ENCODE measurements around the gene CLTA. TPM values are rescaled to one million over a fixed set of nuclear protein-coding genes. Genes with fewer than 3 reads are reported as not detected.
"Not testable (repeated sequence)": the region's sequence is repeated elsewhere in the genome, so short reads cannot be mapped to it uniquely, and the experiment has no call there.

The CLTA gene
- polyA plus RNA-seq, 1 experiment = 197 TPM

DNA sequence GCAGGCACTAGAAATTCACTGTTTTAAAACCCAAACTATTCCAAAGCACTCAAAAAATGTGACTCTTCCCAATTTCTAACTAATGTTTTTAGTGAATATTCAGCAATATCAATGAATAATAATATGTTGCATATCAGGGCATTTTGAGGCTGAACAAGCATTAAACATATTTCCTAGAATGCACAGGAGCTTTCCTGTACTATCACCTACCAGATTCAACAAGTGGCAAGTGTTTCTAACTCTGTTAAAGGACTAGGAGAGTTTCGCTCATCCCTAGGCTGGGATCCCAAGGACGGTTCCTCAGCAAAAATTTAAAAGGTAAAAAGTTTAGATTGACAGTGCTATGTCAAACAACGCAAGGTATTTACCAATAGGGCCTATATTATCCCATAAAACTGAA lies 46.5 kb downstream of the CLTA start:
- Histone ChIP-seq H3K4me3 (ENCODE audit: low read depth, low read length) (no peak overlapping the region), H3K27me3 (ENCODE audit: control insufficient read depth, insufficient read depth, low read length) (no peaks in the 10 kb centered on the region), H3K36me3 (ENCODE audit: control insufficient read depth, insufficient read depth, low read length) (peaks cover 3% of the 10 kb centered on the region; the same call in 1 of the 2 replicates)
- ChIA-PET POLR2A (no interaction called here), CTCF (interaction anchor here (0.6 kb wide), 1 partner anchor 38 kb away, joined by 4 read pairs; no protein-coding TSS in a partner anchor)
- TF ChIP-seq CTCF (IDR thresholded peaks at IDR 0.05; ENCODE audit: insufficient read depth, low read depth, low read length) = no peak
- no peak for DNase-seq (ENCODE audit: low read depth)

DNA sequence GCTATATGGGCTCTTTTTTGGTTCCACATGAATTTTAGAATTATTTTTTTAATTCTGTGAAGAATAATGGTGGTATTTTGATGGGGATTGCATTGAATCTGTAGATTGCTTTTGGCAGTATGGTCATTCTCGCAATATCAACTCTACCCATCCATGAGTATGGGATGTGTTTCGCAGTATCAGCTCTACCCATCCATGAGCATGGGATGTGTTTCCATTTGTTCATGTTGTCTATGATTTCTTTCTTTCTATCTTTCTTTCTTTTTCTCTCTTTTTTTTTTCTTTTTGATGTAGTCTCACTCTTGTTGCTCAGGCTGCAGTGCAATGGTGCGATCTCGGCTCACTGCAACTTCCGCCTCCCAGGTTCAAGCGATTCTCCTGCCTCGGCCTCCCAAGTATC lies 48.5 kb downstream of the CLTA start:
- CTCF ChIA-PET; POLR2A ChIA-PET; DNase-seq (ENCODE audit: low read depth): not testable (repeated sequence)

DNA sequence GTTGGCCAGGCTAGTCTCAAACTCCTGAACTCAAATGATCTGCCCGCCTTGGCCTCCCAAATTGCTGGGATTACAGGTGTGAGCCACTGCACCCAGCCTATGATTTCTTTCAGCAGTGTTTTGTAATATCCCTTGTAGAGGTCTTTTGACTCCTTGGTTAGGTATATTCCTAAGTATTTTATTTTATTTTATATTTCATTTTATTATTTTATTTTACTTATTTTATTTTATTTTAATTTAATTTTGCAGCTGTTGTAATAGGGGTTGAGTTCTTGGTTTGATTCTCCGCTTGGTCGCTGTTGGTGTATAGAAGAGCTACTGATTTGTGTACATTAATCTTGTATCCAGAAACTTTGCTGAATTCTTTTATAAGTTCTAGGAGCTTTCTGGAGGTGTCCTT lies 49.0 kb downstream of the CLTA start:
- POLR2A ChIA-PET; H3K27me3 ChIP-seq (ENCODE audit: control insufficient read depth, insufficient read depth, low read length); H3K4me3 ChIP-seq (ENCODE audit: low read depth, low read length); DNase-seq (ENCODE audit: low read depth); H3K36me3 ChIP-seq (ENCODE audit: control insufficient read depth, insufficient read depth, low read length): not testable (repeated sequence)
- CTCF ChIA-PET = interaction anchor here (0.6 kb wide), 1 partner anchor 83 kb away, joined by 4 read pairs; no protein-coding TSS in a partner anchor

More for the DNA sequence above, 48.5 kb downstream of the CLTA start:
- H3K27me3 ChIP-seq (ENCODE audit: control insufficient read depth, insufficient read depth, low read length); H3K36me3 ChIP-seq (ENCODE audit: control insufficient read depth, insufficient read depth, low read length); H3K4me3 ChIP-seq (ENCODE audit: low read depth, low read length): not testable (repeated sequence)

- POLR2A ChIA-PET = no interaction called here
- Histone ChIP-seq H3K36me3 (ENCODE audit: control insufficient read depth, insufficient read depth, low read length) (peaks cover 4% of the 10 kb centered on the region), H3K4me3 (ENCODE audit: low read depth, low read length) (no peak overlapping the region), H3K27me3 (ENCODE audit: control insufficient read depth, insufficient read depth, low read length) (no peaks in the 10 kb centered on the region)
- TF ChIP-seq CTCF (IDR thresholded peaks at IDR 0.05; ENCODE audit: insufficient read depth, low read depth, low read length) = no peak
- no peak for DNase-seq (ENCODE audit: low read depth)
- CTCF ChIA-PET = interaction anchor here (0.6 to 1.0 kb wide), 2 partner anchors 12 to 161 kb away, joined by 3 read pairs; partner anchors contain the start of gene GNE
These were observed 55.2 kb downstream of the CLTA start for GRCh38 chr9:36245906-36246305.

- no peak for DNase-seq (ENCODE audit: low read depth)
- POLR2A ChIA-PET = no interaction called here
- CTCF ChIA-PET = interaction anchor here (9.8 kb wide), 1 partner anchor 80 kb away, joined by 94 read pairs; no protein-coding TSS in a partner anchor
- no peak overlapping the region for H3K4me3 ChIP-seq (ENCODE audit: low read depth, low read length)
- peaks cover 4% of the 10 kb centered on the region for H3K36me3 ChIP-seq (ENCODE audit: control insufficient read depth, insufficient read depth, low read length)
- TF ChIP-seq CTCF (IDR thresholded peaks at IDR 0.05; ENCODE audit: insufficient read depth, low read depth, low read length) = no peak
- H3K27me3 ChIP-seq (ENCODE audit: control insufficient read depth, insufficient read depth, low read length) = no peaks in the 10 kb centered on the region
These were observed 56.6 kb downstream of the CLTA start for GRCh38 chr9:36247356-36247755.

DNA sequence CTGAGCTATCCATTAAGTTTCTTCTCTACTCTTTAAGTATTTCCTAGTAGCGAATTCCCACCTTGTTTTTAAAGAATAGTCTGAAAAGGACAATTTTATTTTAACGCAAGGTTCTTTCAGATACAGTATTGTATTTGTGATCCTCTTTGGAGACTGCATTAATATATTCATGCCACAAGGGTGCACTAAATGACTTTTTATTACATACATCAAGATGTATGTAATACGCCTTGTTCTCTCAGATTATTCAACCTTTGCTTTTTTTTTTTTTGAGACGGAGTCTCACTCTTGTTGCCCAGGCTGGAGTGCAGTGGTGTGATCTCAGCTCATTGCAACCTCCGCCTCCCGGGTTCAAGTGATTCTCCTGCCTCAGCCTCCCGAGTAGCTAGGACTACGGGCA lies 57.3 kb downstream of the CLTA start:
- CTCF ChIA-PET = interaction anchor here (0.6 to 9.8 kb wide), 5 partner anchors 11 to 114 kb away, joined by 3 to 94 read pairs (median 3); partner anchors contain the start of gene GNE
- TF ChIP-seq CTCF (IDR thresholded peaks at IDR 0.05; ENCODE audit: insufficient read depth, low read depth, low read length) = 0 out of 2 replicates have a peak, but pooled peaks have one; percentile 8
- H3K27me3 ChIP-seq (ENCODE audit: control insufficient read depth, insufficient read depth, low read length); DNase-seq (ENCODE audit: low read depth); POLR2A ChIA-PET; H3K36me3 ChIP-seq (ENCODE audit: control insufficient read depth, insufficient read depth, low read length); H3K4me3 ChIP-seq (ENCODE audit: low read depth, low read length): not testable (repeated sequence)

Measured in BJ (cell line).